ENCODE data around the gene CDK5RAP2. TPM values are rescaled to one million over a fixed set of nuclear protein-coding genes. Genes with fewer than 3 reads are reported as not detected.

CDK5RAP2 gene
- total and polyA plus RNA-seq, 8 donors: 14.8 to 37.1 (median 21.7) TPM

DNA sequence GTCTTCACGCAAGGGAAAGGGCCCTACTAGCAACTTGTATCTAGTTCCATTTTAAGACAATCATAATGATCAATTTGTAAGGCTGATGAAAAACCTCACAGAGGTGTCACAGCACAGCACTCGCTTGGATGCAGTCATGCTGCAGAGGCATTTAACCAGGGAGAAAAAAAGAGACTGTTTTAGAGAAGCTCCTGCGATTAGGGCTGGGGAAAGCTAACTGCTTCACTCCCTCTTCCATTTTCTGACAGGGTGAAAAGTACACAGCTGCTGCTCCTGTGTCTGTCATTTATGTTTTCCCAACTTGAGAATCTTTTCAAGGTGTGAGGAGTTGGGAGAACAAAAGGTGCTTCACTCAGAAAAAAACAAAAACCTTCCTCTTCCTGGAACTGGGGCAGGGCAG is 106.4 kb downstream of the CDK5RAP2 start:
- no peak for ATAC-seq

DNA sequence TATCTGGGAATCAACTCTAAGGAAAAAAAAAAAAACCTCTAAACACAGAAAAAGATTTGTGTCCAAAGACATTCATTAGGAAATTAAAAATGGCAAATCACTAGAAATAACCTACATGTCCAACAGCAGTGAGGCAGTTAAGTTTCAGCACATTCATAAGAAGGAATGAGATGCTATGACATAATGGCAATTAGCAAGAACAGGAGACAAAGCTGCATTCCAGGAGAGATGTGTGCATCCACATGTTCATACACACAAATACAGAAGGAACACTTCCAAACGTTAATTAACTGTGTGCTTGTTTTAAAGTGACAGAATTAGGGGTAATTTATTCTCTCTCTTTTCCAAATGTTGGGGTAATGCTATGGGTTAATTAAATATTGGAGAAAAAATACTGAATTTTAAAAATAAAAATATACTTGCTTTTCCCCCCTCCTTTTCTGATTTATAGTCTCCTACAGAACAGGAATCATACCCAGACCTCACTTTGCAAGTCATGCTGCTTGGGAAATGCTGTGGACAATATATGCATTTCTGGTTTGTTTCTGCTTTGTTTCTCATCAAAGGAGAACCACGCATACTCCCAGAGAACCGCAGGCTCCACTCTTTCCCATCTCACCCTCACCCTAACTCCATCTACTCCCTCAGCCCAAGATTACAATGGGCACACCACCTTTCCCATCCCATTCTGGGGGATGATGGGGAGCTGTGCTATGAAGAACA is 114.1 kb downstream of the CDK5RAP2 start:
- Histone ChIP-seq H3K4me3 (no peak overlapping the region), H3K9me3 (no peaks in the 10 kb centered on the region), H3K27me3 (no peaks in the 10 kb centered on the region), H3K4me1 (no peaks in the 10 kb centered on the region), H3K36me3 (peaks cover 0 to 9% (median 0%) of the 10 kb centered on the region in 3 donors), H3K27ac (no peak overlapping the region)
- TF ChIP-seq, protein P1, sequence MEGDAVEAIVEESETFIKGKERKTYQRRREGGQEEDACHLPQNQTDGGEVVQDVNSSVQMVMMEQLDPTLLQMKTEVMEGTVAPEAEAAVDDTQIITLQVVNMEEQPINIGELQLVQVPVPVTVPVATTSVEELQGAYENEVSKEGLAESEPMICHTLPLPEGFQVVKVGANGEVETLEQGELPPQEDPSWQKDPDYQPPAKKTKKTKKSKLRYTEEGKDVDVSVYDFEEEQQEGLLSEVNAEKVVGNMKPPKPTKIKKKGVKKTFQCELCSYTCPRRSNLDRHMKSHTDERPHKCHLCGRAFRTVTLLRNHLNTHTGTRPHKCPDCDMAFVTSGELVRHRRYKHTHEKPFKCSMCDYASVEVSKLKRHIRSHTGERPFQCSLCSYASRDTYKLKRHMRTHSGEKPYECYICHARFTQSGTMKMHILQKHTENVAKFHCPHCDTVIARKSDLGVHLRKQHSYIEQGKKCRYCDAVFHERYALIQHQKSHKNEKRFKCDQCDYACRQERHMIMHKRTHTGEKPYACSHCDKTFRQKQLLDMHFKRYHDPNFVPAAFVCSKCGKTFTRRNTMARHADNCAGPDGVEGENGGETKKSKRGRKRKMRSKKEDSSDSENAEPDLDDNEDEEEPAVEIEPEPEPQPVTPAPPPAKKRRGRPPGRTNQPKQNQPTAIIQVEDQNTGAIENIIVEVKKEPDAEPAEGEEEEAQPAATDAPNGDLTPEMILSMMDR (IDR thresholded peaks at IDR 0.05): no peak
- 75 to 76% methylated on average over 3 of the region's 3 CpGs for WGBS, 2 donors
- intact Hi-C loops (cut with DNase I): no loop called here
- no peak for DNase-seq
- ATAC-seq: no peak
- no peak for FAIRE-seq

More for the DNA sequence above, 106.4 kb downstream of the CDK5RAP2 start:
- no peak overlapping the region for H3K4me3 ChIP-seq
- H3K27ac ChIP-seq: no peak overlapping the region
- no peaks in the 10 kb centered on the region for H3K9me3 ChIP-seq
- TF ChIP-seq, protein P1 (IDR thresholded peaks at IDR 0.05): no peak
- H3K36me3 ChIP-seq: peaks cover 0 to 17% (median 0%) of the 10 kb centered on the region in 3 donors
- intact Hi-C loops (cut with DNase I): no loop called here
- FAIRE-seq (no peak), DNase-seq (no peak)
- H3K27me3 ChIP-seq: no peaks in the 10 kb centered on the region
- no peaks in the 10 kb centered on the region for H3K4me1 ChIP-seq
- 95% methylated on average over 3 of the region's 3 CpGs for whole genome bisulfite sequencing, 2 donors

DNA sequence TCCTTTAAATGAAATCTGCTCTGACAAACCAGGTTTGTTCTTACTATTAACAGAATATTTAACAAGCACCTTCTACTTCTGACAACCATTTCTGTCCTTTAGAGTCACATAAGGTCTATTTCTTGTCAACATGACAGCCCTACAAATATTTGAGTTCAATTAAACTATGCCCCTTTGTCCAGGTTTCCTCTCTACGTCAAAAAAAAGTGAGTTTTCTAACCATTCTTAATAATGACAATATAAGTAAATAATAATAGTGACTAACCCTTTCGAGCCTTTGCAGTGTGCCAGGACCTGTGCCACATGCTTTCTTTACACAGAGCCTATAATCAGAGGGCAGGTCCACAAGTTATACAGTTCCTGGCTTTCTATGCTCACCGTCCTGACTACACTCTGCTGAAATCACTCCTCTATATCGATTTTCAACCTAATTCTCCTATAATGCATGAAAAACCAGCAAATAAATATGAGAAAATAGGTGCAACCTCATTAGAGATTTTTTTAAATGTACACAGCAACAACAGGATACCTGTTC is 115.0 kb downstream of the CDK5RAP2 start:
- no peaks in the 10 kb centered on the region for H3K27me3 ChIP-seq
- TF ChIP-seq, protein P1 (IDR thresholded peaks at IDR 0.05): no peak
- no peak for ATAC-seq
- H3K9me3 ChIP-seq: no peaks in the 10 kb centered on the region
- WGBS, 2 donors: 85 to 88% methylated on average over 4 of the region's 4 CpGs
- intact Hi-C loops (cut with DNase I): no loop called here
- no peaks in the 10 kb centered on the region for H3K4me1 ChIP-seq
- H3K27ac ChIP-seq: no peak overlapping the region
- no peak overlapping the region for H3K4me3 ChIP-seq
- FAIRE-seq: no peak
- DNase-seq: no peak
- peaks cover 0 to 4% (median 0%) of the 10 kb centered on the region in 3 donors for H3K36me3 ChIP-seq

DNA sequence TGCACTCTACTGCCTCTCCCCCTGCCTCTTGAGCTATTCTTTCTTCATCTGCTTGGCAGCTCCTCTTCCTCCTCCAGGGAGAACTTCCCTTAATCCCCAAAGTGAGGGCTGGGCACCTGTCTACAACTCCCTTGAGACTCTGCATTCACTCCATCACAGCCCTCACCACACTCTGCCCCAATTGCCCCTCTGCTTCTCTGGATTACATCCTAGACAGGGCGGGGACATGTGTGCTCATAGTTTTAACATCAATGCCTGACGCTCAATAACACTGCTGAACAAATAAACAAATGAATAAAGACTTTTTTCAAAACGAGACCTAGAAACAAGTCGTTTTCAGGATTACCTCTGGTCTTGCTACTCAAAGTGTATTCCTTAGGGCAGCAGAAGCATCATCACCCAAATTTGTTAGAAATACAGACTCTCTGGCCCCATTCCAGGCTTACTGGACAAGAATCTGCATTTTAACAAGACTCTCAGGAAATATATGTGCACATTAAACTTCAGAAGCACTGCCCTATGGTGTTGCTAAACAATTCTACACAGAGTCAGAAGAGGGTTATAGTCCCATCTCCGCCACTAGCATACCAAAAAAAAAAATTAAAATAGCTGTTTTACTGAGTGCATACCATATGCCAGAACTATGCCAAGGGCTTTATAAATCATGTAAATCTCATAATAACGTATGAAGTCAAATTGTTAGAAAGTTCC is 115.6 kb downstream of the CDK5RAP2 start:
- Histone ChIP-seq H3K27ac (no peak overlapping the region), H3K9me3 (no peaks in the 10 kb centered on the region), H3K4me1 (no peaks in the 10 kb centered on the region), H3K36me3 (peaks cover 0 to 4% (median 0%) of the 10 kb centered on the region in 3 donors), H3K4me3 (no peak overlapping the region), H3K27me3 (no peaks in the 10 kb centered on the region)
- WGBS, 2 donors: 84 to 87% methylated on average over 6 of the region's 6 CpGs
- no peak for DNase-seq
- TF ChIP-seq, protein P1 (IDR thresholded peaks at IDR 0.05): no peak
- intact Hi-C loops (cut with DNase I): no loop called here
- ATAC-seq: no peak
- no peak for FAIRE-seq
